ENCODE measurements around the gene MCUB. TPM values are rescaled to one million over a fixed set of nuclear protein-coding genes. Genes with fewer than 3 reads are reported as not detected.
"Not testable (repeated sequence)": the region's sequence is repeated elsewhere in the genome, so short reads cannot be mapped to it uniquely, and the experiment has no call there.

The MCUB gene
- total RNA-seq, 1 donor from 2014 or later: 3.9 TPM

DNA sequence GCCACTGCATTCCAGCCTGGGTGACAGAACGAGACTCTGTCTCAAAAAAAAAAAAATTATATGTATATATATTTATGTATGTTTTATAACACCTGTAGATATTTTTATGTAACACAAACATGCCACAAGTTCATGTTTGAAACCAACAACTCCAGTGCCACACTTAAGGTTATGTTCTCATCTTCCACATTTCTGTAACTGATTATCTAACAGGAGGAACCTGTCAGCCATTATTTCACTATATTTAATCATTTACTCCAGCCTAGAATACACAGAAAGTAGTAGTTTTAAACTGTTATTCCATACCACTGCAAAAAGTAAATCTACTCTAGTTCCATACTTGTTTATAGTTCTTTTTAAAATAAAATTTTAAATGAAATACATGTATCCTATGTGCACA, 32.3 kb downstream of the MCUB start:
- H3K4me1 Mint-ChIP-seq (ENCODE audit: low read depth): no peaks in the 10 kb centered on the region
- no peak overlapping the region for H3K27ac Mint-ChIP-seq
- H3K4me3 Mint-ChIP-seq (ENCODE audit: low read depth): no peak overlapping the region
- TF ChIP-seq, protein P1, sequence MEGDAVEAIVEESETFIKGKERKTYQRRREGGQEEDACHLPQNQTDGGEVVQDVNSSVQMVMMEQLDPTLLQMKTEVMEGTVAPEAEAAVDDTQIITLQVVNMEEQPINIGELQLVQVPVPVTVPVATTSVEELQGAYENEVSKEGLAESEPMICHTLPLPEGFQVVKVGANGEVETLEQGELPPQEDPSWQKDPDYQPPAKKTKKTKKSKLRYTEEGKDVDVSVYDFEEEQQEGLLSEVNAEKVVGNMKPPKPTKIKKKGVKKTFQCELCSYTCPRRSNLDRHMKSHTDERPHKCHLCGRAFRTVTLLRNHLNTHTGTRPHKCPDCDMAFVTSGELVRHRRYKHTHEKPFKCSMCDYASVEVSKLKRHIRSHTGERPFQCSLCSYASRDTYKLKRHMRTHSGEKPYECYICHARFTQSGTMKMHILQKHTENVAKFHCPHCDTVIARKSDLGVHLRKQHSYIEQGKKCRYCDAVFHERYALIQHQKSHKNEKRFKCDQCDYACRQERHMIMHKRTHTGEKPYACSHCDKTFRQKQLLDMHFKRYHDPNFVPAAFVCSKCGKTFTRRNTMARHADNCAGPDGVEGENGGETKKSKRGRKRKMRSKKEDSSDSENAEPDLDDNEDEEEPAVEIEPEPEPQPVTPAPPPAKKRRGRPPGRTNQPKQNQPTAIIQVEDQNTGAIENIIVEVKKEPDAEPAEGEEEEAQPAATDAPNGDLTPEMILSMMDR (IDR thresholded peaks at IDR 0.05; ENCODE audit: unreplicated experiment): no peak
- no peak for DNase-seq (ENCODE audit: low spot score, unreplicated experiment)
- H3K36me3 Mint-ChIP-seq (ENCODE audit: insufficient read depth): no peaks in the 10 kb centered on the region
- H3K27me3 Mint-ChIP-seq: no peaks in the 10 kb centered on the region
- H3K9me3 Mint-ChIP-seq (ENCODE audit: low read depth): no peaks in the 10 kb centered on the region

DNA sequence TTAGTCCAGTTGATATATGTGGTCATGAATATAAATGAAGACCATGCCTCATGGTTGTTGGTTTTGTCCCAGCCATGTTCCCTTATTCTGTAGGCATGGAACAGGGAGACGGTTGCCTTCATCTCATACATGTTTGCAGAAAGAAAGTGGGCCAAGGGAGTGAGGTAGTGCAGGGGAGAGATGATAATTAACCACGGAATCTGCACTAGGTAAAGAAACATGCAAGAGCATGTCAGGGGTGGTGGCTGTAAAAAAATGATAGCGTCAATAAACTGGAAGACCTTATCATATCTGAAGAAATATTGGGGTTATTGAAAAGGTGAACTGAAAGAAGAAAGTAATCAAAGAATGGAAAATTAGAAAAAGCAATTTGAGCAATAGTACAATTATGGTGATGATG, 35.1 kb downstream of the MCUB start:
- H3K9me3 Mint-ChIP-seq (ENCODE audit: low read depth); DNase-seq (ENCODE audit: low spot score, unreplicated experiment); H3K27ac Mint-ChIP-seq; H3K4me3 Mint-ChIP-seq (ENCODE audit: low read depth); H3K4me1 Mint-ChIP-seq (ENCODE audit: low read depth); H3K27me3 Mint-ChIP-seq; H3K36me3 Mint-ChIP-seq (ENCODE audit: insufficient read depth): not testable (repeated sequence)

DNA sequence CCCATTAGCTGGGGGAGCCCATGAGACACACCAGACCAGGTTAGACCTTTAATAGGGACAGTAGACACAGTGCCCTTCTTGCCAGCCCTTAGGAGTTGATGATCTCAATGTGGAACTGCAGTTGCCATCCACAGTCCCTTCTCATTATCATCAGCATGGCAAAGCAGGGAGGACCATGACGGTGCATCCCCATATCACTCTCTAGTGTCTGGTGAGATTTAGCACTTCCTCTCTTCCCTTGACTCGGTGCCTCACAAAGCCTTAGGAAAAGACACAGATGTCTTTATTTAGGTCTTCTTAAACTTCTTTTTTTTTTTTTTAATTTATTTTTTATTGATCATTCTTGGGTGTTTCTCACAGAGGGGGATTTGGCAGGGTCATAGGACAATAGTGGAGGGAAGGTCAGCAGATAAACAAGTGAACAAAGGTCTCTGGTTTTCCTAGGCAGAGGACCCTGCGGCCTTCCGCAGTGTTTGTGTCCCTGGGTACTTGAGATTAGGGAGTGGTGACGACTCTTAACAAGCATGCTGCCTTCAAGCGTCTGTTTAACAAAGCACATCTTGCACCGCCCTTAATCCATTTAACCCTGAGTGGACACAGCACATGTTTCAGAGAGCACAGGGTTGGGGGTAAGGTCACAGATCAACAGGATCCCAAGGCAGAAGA, 36.5 kb downstream of the MCUB start:
- H3K27ac Mint-ChIP-seq; H3K4me3 Mint-ChIP-seq (ENCODE audit: low read depth): not testable (repeated sequence)

DNA sequence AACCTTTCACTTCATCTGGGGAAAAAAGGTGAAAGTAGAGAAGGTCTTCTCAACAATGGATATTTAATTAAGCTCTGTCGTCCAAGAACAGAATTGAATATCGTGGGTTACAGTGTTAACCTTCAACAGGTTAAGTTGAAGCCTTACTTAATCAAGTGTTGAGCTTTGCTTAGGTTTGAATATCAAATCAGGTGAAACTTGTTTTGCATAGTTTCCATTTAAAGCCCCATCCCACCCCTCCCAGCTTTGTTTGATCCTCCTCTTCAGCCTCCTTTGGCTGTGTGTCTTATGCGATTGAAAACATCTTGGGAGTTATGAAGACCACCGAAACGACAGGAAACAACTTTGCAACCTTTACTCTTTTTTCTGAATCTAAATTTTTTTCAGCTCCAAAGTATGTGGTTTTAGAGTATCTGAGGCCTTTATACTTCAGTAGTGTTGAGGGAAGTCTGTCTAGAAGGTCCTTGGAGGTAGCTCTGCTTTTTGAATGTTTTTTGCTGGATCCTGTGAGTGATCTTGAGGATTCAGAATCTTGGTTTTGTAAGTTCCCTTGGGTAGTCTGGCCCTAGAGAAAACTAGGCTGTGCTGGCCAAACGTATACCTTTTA, 39.1 kb downstream of the MCUB start:
- no peaks in the 10 kb centered on the region for H3K4me1 Mint-ChIP-seq (ENCODE audit: low read depth)
- DNase-seq (ENCODE audit: low spot score, unreplicated experiment): no peak

More for the DNA sequence above, 36.5 kb downstream of the MCUB start:
- not testable (repeated sequence) for DNase-seq (ENCODE audit: low spot score, unreplicated experiment); H3K4me1 Mint-ChIP-seq (ENCODE audit: low read depth); H3K27me3 Mint-ChIP-seq; H3K9me3 Mint-ChIP-seq (ENCODE audit: low read depth); H3K36me3 Mint-ChIP-seq (ENCODE audit: insufficient read depth)

DNA sequence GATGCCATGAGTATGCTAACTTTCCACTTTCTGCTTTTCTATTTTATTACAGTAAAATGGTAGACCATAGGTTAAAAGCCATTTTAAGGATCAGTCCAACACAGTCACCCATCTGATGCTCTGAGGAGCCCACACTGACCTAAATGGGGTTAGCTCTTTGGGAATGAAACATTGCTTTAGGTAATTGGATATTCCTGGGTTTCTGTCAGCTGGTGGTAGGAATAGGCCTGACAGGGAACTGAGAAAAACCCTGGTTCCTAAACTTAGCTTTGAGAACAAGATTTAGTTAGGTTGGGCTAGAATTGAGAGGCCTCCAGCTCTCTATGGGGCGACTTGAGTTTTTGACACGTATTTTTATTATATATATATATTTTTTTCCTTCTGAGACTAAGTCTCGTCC, 40.4 kb downstream of the MCUB start:
- Mint-ChIP-seq H3K27me3 (no peaks in the 10 kb centered on the region), H3K4me1 (ENCODE audit: low read depth) (peaks cover 1% of the 10 kb centered on the region), H3K27ac (no peak overlapping the region), H3K9me3 (ENCODE audit: low read depth) (peaks cover 24% of the 10 kb centered on the region), H3K4me3 (ENCODE audit: low read depth) (no peak overlapping the region), H3K36me3 (ENCODE audit: insufficient read depth) (peaks cover 6% of the 10 kb centered on the region)
- TF ChIP-seq, protein P1 (IDR thresholded peaks at IDR 0.05; ENCODE audit: unreplicated experiment): no peak
- no peak for DNase-seq (ENCODE audit: low spot score, unreplicated experiment)

More for the DNA sequence above, 39.1 kb downstream of the MCUB start:
- Mint-ChIP-seq H3K27me3 (no peaks in the 10 kb centered on the region), H3K36me3 (ENCODE audit: insufficient read depth) (peaks cover 1% of the 10 kb centered on the region), H3K27ac (no peak overlapping the region), H3K9me3 (ENCODE audit: low read depth) (peaks cover 18% of the 10 kb centered on the region), H3K4me3 (ENCODE audit: low read depth) (no peak overlapping the region)
- TF ChIP-seq, protein P1 (IDR thresholded peaks at IDR 0.05; ENCODE audit: unreplicated experiment): no peak

DNA sequence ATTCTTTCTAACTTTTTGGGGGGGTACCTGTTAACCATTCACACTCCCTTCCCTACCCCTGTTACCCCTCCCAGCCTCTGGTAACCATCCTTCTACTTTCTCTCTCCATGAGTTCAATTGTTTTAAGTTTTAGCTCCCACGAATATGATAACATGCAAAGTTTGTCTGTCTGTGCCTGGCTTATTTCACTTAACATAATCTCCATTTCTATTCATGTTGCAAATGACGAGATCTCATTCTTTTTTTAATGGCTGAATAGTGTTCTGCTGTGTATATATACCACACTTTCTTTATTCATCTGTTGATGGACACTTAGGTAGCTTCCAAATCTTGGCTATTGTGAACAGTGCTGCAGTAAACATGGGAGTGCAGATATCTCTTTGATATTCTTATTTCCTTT, 41.3 kb downstream of the MCUB start:
- Mint-ChIP-seq H3K27me3 (no peaks in the 10 kb centered on the region), H3K36me3 (ENCODE audit: insufficient read depth) (peaks cover 6% of the 10 kb centered on the region), H3K4me3 (ENCODE audit: low read depth) (no peak overlapping the region), H3K27ac (no peak overlapping the region), H3K9me3 (ENCODE audit: low read depth) (peaks cover 29% of the 10 kb centered on the region), H3K4me1 (ENCODE audit: low read depth) (peaks cover 1% of the 10 kb centered on the region)
- TF ChIP-seq, protein P1 (IDR thresholded peaks at IDR 0.05; ENCODE audit: unreplicated experiment): no peak
- DNase-seq (ENCODE audit: low spot score, unreplicated experiment): no peak
